SH-SY5Y (cell line): ENCODE measurements around the gene PROM2.

Source experiments
- GATA2 ChIP-seq: IDR thresholded peaks from 2 replicates; pipeline ENCODE4 v1.6.1; 2011; ENCODE audit warnings: mild to moderate bottlenecking, low read depth, low read length
- GATA3 ChIP-seq: IDR thresholded peaks from 2 replicates; pipeline ENCODE4 v1.6.1; 2011; ENCODE audit warnings: low read depth, mild to moderate bottlenecking, low read length, moderate library complexity

GRCh38 chr2:95326433-95327140 is 52.3 kb downstream of the PROM2 start:
- TF ChIP-seq GATA2 (no peak), GATA3 (no peak)
